ENCODE data around the gene TFDP1. TPM values are rescaled to one million over a fixed set of nuclear protein-coding genes. Genes with fewer than 3 reads are reported as not detected.

The TFDP1 gene
- total RNA-seq, 1 donor from 2014 or later = 40.0 TPM

DNA sequence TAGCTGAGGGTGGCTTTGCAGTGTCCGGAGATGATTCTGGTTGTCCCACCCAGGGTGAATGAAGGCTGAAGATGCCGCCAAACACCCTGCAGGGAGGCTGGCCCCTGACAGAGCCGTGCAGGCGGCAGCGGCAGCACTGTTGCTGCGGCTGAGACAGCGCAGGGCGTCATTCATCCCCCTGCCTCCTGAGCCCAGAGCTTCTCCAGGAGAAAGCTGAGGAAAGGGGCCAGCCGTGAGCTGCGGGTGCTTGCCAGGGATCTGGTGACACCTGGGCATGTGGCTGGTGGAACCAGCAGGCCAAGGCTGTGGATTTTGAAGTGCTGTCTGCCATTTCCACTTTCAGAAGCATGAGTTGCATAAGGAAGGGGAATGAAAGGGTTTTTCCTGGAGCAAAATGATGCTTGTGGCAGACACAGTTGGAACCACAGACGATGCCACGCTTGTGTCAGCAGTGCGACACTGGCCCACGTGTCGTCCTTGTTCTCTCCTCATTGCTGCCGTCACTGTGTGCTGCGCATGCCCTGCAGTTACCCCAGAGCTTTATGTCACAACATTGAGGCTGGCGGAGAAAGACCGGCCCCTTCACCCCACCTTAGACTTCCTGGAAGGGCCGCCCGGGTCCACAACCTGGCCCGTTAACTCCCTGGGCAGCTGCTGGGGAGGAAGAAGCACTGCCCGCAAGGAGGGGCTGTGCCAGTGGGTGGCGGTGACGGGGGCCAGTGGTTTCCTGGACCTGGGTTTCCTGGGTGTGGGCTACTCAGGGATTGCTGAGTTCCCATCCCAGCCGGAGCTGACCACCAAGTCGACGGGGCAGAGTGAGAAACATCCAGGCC is 22.7 kb downstream of the TFDP1 start:
- intact Hi-C loops (cut with DNase I) = no loop called here
- Histone ChIP-seq H3K27ac (no peak overlapping the region), H3K36me3 (peaks cover 0 to 7% of the 10 kb centered on the region in 2 donors), H3K4me1 (no peaks in the 10 kb centered on the region), H3K9me3 (no peaks in the 10 kb centered on the region), H3K4me3 (no peak overlapping the region), H3K27me3 (no peaks in the 10 kb centered on the region)
- no peak for DNase-seq (ENCODE audit: extremely low spot score in 2 of 2)
- TF ChIP-seq POLR2A (IDR thresholded peaks at IDR 0.05) = no peak
- no peak for TF ChIP-seq POLR2AphosphoS5 (IDR thresholded peaks at IDR 0.05; ENCODE audit: insufficient read depth in 1 of 2, low read depth in 1 of 2)
- no peak for TF ChIP-seq CTCF (IDR thresholded peaks at IDR 0.05)

- DNase-seq (ENCODE audit: extremely low spot score in 2 of 2) = no peak
- Histone ChIP-seq H3K27me3 (no peaks in the 10 kb centered on the region), H3K4me1 (no peaks in the 10 kb centered on the region), H3K4me3 (no peak overlapping the region), H3K36me3 (peaks cover 0 to 15% of the 10 kb centered on the region in 2 donors), H3K9me3 (no peaks in the 10 kb centered on the region), H3K27ac (no peak overlapping the region)
- no peak for TF ChIP-seq POLR2A (IDR thresholded peaks at IDR 0.05)
- no peak for TF ChIP-seq POLR2AphosphoS5 (IDR thresholded peaks at IDR 0.05; ENCODE audit: insufficient read depth in 1 of 2, low read depth in 1 of 2)
- no peak for TF ChIP-seq CTCF (IDR thresholded peaks at IDR 0.05)
- intact Hi-C loops (cut with DNase I) = no loop called here
Measured at GRCh38 chr13:113607889-113608635, 23.5 kb downstream of the TFDP1 start.

DNA sequence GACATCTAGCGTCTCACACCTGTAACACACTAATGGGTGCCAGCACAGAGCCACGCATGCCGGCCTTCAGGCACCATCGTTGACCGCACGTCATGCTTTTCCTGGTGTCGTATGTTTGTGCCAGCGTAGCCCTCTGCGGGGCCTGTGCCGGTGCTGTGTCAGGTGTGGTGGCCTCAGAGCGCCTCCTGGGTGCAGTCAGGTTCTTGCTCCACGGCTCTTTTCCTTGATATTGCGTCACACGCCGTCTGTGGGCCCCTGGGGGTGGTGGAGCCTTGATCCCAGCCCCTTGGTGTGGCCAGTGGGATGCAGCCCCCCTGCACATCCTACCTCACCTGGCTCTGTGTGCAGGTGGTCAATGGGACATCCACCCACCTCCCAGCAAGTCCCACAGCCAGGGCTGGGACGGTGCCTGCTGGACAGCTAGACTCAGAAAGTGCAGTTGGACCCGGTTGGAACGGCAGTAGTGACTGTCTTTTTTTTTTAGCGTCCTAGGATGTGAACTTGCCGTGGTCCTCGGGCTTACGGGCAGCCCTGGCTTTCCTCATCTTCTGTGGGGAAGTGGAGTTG is 24.5 kb downstream of the TFDP1 start:
- H3K4me1 ChIP-seq = no peaks in the 10 kb centered on the region
- no peak overlapping the region for H3K4me3 ChIP-seq
- no peak overlapping the region for H3K27ac ChIP-seq
- no peak for DNase-seq (ENCODE audit: extremely low spot score in 2 of 2)
- peaks cover 0 to 15% of the 10 kb centered on the region in 2 donors for H3K36me3 ChIP-seq
- intact Hi-C loops (cut with DNase I) = no loop called here
- no peaks in the 10 kb centered on the region for H3K27me3 ChIP-seq
- TF ChIP-seq POLR2A (IDR thresholded peaks at IDR 0.05) (no peak), CTCF (IDR thresholded peaks at IDR 0.05) (no peak), POLR2AphosphoS5 (IDR thresholded peaks at IDR 0.05; ENCODE audit: insufficient read depth in 1 of 2, low read depth in 1 of 2) (no peak)
- no peaks in the 10 kb centered on the region for H3K9me3 ChIP-seq

DNA sequence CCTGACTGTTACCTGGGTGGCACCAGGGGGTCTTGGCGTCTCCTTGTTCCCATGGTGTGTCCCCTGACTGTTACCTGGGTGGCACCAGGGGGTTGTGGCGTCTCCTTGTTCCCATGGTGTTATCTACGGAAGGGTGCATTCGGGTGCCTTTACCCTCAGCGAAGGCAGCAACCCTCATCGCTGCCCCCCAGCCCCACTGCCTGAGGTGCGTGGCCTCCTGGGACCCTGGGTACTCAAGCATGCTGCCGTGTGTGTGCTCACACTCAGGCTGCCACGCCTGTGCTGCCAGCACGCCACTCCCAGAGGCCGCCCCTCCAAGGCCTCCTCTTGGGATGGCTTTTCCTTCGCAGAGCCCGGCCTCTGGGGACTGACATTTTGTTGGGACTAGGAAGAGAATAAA is 25.1 kb downstream of the TFDP1 start:
- DNase-seq (ENCODE audit: extremely low spot score in 2 of 2) = no peak
- TF ChIP-seq CTCF (IDR thresholded peaks at IDR 0.05) (no peak), POLR2AphosphoS5 (IDR thresholded peaks at IDR 0.05; ENCODE audit: insufficient read depth in 1 of 2, low read depth in 1 of 2) (no peak), POLR2A (IDR thresholded peaks at IDR 0.05) (no peak)
- no peak overlapping the region for H3K27ac ChIP-seq
- H3K27me3 ChIP-seq = no peaks in the 10 kb centered on the region
- no peaks in the 10 kb centered on the region for H3K4me1 ChIP-seq
- no peaks in the 10 kb centered on the region for H3K9me3 ChIP-seq
- peaks cover 0 to 15% of the 10 kb centered on the region in 2 donors for H3K36me3 ChIP-seq
- no peak overlapping the region for H3K4me3 ChIP-seq
- intact Hi-C loops (cut with DNase I) = no loop called here

All from vagina (tissue), 2 donors.